NCI-H2196 (cell line): Measurements from ENCODE around the gene INSC.

Source experiments
- DNase-seq: peaks from one replicate; lab custom pipeline; 2025; ENCODE audit not compliant: unreplicated experiment; lab: John Stamatoyannopoulos, UW

Gene INSC

DNA sequence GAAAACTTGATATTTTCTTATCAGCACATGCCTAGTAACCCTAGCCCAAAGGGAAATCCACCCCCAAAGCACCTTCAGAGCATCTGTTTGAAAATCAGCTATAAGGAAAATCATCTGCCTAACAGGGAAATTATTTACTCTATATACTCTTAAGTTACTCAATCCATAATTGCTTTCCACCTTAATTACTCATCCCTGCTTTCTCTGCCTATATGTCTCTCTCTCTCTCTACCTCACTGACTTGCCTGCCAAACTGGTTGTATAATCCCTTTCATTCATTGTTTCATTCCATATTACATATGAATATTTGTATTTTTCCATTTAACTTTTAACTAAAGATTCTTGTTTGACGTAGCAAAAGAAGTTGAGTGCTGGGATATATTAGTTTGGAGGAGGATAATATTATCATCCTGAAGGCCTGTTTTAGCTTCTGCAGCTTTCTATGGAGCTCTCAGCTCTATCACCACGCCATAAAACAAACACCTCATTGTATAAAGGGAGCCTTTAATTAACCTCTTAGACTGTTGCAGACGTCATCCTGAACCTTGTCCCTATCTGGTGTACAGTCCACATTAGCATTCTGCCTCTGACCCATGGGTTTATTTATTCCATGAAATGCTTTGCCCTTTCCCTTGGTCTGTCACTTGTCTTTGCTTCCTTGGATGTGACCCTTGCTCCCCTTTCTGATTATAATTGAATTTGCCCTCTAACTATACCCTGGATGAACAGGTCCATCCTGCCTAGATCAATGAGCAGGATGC lies 98.9 kb downstream of the INSC start:
- no peak for DNase-seq

DNA sequence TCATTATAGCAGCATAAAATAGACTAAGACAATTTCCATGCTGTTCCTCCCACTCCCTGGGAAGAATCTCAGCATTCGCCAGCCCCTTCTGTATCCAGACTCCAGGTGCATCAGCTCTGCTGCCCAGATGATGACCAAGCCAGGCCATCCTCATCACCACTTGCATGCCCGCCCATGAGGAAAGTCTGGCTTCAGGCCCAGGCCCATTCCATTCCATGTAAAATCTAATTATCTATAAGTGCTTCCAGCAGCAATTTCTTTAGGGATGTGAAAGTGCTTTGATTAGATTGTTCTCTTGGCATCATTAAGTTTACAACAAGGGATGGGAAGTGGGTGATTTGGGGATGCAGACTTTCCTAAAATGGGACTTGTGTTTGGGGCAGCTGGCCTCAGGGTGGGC lies 100.3 kb downstream of the INSC start:
- DNase-seq: no peak

DNA sequence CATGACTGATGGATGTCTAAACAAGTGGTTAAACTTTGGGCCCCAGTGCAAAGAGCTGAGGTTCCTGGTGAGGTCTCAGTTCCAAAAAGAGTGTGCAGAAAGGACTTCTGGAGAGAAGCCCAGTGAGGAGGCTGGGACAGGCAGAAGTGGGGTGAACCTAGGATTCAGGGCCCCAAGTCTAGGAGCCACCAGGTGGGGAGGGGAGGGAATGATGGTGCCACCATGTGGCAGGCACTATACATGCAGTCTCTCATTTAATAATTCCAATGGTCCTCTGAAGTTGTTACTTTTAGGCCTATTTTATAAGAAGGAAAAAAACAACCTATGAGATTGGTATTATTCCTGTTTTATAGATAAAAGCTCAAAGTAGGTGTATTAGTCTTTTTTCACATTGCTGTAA lies 102.0 kb downstream of the INSC start:
- DNase-seq: no peak

DNA sequence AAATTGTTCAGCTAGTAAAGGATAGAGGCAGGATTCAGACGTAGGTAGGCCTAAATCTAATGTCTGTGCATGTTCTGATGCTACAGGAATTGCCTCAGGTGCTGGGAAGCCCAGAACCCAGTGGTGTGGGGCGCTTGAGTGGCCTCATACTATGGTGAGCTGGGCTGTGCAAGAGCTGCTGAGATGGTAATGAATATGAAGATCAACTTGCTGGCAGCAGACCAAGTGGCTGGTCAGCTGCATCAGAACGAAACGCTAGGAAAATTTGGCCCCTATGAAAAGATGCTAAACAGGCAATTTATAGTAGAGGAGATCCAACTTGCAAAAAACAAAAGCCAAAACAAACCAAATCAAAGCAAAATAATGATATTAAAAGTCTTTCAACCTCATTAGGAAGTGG lies 102.7 kb downstream of the INSC start:
- no peak for DNase-seq

DNA sequence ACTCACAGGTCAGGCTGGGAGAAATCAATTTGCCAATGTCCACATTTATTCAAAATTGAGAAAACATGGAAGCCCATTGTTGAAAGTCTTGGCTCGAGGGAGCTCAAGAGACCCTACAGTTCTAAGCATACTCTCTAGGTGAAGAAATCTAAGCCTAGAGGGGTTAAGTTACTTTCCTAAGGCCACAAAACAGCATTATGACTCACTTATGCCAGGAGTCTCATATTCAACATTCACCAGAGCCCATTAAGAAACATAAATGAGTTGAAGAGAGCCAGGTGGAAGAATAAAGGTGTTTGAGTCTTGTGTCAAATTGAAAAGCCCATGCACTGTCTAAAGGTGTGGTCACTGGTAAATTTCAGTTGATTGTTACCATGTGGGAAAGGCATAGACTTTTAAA lies 108.1 kb downstream of the INSC start:
- no peak for DNase-seq

DNA sequence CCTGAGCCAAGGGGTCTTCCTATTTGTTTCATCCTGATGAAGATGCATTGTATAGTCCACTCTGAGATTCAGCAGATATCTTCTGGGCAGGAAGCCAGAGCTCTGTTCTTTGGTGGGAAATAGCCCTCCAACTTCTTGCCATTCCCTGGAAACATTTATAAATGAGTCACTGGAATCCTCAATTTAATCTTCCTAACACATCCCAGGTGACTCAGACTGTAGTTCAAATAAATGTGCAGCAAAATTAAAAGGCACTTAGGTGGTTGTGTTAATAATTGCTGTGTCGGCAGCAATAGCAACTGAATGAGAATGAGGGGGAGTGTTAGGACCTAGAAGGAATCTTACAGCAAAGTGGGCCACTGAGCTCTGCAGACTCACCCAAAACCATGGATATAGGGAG lies 108.6 kb downstream of the INSC start:
- no peak for DNase-seq

DNA sequence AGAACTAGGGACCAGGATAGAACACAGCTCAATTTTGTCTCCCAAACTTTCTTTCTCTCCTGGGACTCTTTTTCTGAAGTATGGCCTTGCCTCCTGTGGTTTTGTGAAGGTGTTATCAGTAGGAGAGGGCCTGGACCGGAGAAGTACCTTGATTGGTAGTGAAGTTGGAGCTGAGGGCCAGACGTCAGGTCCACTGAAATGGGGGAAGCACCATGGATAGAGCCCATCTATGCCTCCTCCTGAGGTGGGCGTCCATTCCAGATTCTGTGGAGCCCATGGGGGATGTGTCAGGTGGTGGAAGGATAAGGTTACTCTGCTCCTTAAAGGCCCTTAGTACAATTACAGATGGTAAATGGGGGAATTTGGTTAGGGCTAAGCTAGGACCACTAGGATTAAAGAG lies 109.7 kb downstream of the INSC start:
- DNase-seq: no peak

DNA sequence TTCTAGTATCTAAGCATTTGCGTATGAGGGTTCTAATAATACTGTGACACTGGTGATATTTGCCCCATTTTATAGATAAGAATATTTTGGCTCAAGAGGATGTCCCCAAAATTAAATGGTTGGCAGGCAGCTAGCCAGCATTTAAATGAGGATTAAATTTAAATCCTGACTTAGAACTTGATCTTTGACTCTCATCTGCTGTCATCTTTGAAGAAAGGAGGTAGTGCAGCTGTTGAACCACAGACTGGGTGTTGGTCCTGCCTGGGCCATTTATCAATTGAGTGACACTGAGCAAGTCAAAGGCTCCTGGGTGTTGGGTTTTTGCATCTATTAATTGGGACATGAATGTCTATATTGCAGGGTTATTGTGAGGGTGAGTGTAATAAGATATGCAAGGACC lies 112.3 kb downstream of the INSC start:
- no peak for DNase-seq

DNA sequence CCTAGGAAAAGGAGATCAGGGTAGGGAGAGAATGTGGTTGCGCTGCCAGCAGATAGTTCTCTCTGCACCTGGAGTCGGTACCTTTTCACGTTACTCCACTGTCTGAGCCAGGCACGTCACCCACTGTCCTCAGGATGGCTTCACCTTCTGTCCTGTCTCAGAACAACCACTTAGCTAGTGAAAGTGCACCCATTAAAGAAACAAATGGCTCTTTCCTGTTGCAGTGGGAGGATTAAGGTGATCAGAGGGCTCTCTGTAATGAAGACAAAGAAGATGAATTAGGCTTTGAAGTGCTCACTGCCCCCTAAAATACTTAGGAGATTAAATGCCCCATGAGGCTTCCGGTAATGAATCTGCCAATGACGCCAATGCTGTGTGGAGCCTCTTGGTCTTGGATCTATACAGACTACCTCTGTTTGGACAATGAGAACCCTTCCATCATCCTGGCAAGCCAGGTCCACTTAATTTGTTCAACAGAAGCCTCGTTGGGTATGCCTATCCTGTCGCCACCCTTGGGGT lies 113.7 kb downstream of the INSC start:
- DNase-seq: no peak

DNA sequence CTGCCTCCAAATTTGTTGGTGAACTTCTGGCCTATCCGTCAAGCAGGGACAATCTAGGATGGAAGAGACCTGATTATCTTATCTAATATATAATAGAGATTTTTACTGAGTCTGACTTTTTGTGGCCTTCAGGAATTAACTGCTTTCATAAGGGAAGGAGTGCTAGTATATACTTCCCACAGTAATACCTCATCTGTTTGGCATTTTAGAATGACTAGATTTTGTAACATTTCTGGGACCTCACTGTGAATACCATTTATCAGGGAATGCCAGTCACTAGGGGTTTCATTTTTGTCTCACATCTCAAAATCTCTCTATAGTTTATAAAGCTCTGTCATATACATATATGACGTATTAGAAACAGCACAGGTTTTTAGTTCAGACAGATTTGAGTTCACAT lies 114.3 kb downstream of the INSC start:
- DNase-seq: no peak

DNA sequence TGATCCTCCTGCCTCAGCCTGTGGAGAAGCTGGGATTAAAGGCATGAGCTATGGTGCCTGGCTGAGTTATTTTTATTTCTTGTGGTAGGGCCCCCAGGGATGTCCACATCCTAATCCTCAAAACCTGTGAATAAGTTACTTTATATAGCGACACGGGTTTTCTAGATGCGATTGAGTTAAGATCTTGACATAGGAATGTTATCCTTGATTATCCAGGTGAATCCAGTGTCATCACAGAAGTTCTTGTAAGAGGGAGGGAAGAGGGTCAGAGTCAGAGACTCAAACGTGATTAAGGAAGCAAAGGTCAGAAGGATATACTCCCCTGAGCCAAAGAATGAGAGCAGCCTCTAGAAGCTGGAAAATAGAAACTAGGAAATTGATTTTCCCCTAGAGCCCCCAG lies 117.8 kb downstream of the INSC start:
- DNase-seq: no peak

DNA sequence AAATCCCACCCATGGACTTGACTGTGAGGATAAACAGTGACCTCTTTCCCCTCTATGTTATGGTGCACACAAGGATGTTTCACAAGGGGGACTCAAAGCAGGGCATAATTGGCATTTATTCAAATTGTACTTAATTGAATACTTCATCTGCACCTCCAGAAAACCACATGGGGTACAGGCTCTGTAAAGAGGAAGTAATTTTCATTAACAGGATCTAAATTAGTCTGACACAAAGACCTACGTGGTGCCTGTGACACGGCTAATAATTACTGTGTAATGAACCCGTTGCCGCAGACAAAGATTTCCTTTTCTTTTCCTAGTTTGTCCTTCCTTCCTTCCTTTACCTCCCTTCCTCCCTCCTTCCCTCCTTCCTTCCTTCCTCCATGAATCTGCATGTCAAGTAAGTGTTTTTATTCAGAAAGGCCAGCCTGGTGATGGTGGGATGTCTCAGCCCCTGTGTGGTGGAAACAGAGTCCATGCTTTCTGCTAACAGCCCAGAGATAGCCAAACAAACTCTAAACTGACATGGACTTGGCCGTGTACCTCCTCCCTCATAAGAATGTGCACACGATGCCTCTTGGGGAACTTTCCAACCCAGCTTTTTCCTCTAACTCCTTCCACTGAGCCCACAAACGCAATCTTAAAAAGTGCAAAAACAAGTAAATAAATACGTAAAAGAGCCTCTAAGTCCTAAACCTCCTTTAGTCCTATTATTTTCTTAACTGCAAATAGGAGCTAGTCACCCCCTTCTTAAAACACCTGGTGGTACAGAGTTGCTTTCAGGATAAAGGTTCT lies 118.8 kb downstream of the INSC start:
- DNase-seq: no peak

DNA sequence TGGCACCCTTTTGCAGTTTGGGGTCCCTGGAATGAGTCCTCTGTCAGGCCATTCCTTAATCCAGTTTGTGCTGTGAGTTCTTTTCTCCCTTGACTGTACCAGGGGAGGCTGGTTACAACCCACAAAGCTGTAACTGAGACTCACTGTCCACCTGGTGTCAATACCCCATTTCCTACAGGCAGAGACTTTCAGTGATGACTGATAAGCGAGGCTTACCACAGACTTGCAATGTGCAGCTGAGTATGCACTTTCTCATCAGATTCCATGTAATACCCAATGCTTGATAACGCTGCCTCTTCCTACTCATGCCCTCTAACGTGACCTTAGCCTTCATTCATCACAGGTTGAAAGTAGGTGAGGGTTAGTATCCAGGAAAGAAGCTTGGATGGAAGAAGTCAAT lies 120.1 kb downstream of the INSC start:
- DNase-seq: no peak

DNA sequence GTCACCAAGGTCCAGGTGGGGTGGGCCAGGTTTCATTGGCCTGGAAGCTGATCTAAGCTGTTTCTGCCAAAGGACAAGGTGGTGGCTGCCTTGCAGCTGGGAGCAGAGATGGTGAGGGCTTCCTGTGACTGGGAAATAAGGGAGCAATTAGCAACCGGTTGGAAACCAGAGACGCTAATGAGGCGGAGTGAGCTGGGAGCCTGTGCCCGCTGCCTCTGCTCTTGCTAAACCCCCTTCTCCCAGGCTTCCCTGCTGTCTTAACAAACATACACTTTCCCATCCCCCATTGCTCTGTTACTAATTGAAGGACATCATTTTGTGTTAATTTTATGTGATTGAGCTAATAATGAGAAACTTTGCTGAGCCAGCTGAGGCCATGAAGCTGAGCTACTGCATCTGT lies 121.8 kb downstream of the INSC start:
- no peak for DNase-seq

DNA sequence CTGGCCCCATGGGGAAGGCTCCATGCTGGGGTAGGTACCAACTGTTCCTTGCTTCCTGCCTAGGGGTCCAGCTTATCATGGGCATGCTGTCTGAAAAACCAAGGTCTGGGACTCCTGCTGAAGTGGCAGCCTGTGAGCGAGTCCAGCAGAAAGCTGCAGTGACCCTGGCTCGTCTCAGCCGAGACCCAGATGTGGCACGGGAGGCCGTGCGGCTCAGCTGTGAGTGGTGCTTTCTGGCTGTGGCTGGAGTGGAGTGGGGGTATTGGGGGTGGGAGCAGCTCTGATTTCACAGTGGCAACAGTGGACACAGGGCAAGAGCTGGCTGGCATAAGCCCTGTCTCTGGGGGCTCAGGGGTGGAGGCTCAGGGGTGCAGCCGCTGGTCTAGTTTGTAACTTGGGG lies 124.1 kb downstream of the INSC start:
- no peak for DNase-seq

DNA sequence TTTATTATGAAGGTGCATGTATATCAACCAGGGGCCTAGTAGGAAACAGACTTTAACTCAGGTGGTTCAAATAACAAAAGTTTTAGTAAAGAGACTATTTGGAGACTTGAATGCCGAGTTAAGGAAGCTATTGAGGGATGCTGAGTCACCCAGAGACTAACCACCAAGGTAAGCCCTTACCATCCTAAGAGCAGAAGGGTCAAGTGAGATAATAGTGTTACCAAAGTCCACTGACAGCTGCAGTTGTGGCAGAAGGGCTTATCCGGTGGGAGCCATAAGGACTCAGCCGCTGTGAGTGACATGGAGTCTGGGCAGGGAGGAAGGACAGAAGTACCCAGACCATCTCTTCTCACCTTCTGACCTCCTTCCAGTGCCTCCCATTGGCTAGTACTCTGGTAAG lies 134.0 kb downstream of the INSC start:
- no peak for DNase-seq

DNA sequence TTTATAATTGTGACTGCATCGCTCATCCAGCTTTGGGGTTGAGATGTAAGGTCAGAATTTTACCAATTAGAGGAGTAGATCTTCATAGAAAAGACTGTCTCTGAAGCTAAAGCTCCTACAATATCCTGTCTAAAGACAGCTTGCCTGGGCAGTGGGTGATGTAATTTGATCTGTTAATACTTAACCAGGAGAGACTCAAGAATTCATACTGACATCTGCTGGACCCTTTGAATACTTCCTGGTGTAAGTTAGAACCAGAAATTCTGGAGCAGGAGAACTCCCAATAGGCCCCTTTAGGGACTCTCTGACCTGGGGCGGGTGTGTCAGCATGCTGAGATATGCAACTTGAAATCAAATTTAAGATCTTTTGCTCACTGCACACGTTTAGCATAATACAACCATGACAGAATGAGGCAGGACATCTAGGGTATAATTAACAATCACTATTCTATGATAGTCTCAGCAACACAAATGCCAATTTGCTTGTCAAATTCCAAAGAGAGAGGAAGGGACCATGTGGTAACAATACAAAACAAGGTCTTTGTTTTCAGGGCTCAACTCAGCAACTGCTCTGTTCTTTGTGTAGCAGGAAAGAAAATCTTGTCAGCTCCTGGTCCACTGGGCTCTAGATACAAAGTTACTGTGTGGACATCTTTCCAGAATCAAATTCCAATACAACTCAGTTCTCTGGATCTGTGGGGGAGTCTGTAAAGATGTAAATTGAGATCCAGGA lies 143.9 kb downstream of the INSC start:
- no peak for DNase-seq

DNA sequence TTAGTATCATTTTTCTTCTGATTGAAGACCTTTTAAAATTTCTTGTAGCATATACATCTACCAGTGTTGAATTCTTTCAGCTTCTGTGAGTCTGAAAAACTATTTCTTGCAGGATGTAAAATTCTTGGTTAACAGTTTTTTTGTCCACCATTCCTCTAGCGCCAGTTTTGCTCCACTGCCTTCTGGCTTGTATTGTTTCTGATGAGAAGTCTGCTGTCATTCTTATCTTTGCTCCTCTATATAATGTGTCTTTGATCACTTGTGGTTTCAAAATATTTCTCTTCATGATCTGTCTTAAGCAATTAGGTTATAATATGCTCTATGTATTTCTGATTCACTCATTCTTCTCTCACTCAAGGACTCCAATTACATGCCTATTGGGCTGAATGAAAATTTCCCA lies 152.3 kb downstream of the INSC start:
- no peak for DNase-seq

DNA sequence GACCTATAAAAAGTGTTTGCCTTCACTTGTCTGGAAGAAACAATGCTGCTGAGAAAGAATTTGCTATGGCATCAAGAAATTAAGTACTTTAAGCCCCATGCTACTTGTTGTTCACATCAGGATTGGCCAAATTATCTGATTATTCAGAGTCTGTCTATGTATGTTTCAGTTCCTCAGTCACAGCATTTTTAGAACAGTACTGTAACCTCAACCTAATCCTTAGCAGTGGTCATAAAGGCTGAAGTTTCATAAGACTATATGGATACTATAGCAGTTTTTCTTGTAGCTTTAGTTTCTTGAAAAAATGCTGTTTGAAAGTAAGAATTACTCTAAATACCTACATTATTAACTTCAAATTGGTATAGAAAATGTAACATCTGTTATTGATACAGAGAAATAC lies 153.9 kb downstream of the INSC start:
- no peak for DNase-seq

DNA sequence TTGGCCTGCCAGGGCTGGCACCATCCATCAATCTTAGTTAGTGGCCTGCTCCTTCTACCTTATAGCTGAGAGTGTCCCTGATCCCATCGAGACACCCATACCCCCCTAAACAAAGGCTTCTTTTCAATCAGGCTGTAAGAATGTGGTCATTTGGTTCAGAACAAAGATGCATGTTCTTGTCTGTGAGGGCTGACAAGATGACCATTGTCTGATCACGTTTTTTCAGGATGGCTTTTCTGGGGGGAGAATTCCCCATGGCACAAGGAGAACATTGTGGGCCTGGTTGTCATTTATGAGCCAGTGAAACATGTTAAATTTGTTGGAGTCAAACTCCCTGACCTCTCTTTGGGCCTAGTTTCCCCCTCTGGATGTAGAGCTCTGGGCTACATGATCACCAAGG lies 160.4 kb downstream of the INSC start:
- DNase-seq: no peak

DNA sequence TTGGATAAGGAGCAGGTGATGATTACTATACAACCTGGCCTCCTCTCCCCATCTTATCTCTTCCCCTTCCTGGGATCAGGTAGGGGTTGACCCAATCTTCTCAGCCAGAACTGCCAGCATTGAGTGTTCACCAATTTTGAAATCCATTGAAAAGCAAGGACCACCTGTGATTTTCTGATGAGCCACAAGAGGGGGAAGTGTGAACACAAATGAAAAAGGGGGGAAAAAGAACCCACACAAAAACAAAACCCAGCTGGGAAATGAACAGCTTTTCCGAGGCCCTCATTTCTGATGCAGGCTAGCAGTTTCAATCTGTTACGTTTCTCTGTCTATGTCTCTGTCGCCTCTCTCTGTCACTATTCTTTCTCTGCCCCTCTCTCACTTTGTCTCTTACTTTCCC lies 161.9 kb downstream of the INSC start:
- no peak for DNase-seq

DNA sequence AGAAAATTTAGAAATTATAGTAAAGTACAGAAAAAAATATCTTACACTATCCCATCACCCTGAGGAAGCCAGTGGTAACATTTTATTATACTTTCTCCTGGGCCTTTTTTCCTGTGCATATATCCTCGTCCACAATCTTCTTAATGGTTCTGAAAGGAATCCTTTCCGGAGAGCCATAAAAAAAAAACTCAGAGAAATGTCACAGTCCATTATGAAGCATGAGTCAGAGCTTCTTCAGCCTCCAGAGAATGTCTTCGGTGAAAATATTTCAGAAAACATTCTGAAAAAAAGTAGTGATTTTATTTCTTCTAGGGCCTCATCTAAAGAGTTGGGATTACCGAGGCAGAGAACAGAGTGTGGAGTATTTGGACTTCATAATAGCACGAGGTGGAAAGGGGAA lies 163.4 kb downstream of the INSC start:
- DNase-seq: no peak
